K562 (cell line): Measurements from ENCODE around the gene FBXO36. TPM values are rescaled to one million over a fixed set of nuclear protein-coding genes. Genes with fewer than 3 reads are reported as not detected.

Source experiments
- ATAC-seq: fragments of 200-7000 bp; cut with Tn5 transposase; 3 replicates; pipeline ENCODE4 v1.9.1; 2020; ENCODE audit warnings: moderate library complexity
- BruUV-seq: library from RNA; stranded (reverse); fragments of 400-500 nt; replicated peaks from 2 replicates; lab custom pipeline; 2021; lab: Mats Ljungman, UMichigan
- CTCF ChIA-PET: fragments of 300-600 bp; formaldehyde crosslinking; extraction: SDS; loops from one replicate; lab custom pipeline; 2021; ENCODE audit warnings: low intra/inter-chr PET ratio; lab: Yijun Ruan, JAX
- POLR2A ChIA-PET: fragments of 300-600, 350-650 bp; sonication (Branson Sonifier 250); formaldehyde crosslinking; extraction: SDS; loops from one replicate; lab custom pipeline; 2021; ENCODE audit warnings: antibody characterized with exemption, inconsistent platforms; lab: Yijun Ruan, JAX
- DNase-seq, 4 experiments: peaks; one replicate each; pipeline versions ENCODE4 v3.0.0 to v3.0.0-alpha.2; 2011 to 2018; ENCODE audit warnings: low spot score in 3 of 4, mixed read lengths in 3 of 4; ENCODE audit errors: extremely low read depth in 1 of 4
- FAIRE-seq: peaks from 2 replicates; lab custom pipeline; 2011; peaks lifted over from hg19 to GRCh38; lab: Jason Lieb, UNC
- H2AFZ ChIP-seq: 2 replicates; pipeline ENCODE4 v1.6.0; 2011; ENCODE audit warnings: low read depth, low read length, control low read depth, inconsistent platforms
- H3K27ac ChIP-seq: fragments of 200-600 bp; 3 replicates; pipeline ENCODE4 v1.8.0; 2011; ENCODE audit warnings: low read depth, mild to moderate bottlenecking, control low read depth, inconsistent platforms, low read length, moderate library complexity, mixed read lengths; ENCODE audit errors: extremely low read depth
- H3K27me3 ChIP-seq, 2 experiments: fragments of 300-600 bp in 1 of 2; 2 replicates in 1 of 2; 3 replicates in 1 of 2; pipeline versions ENCODE4 v1.6.0 to v1.8.0; 2011; ENCODE audit warnings: inconsistent platforms in 2 of 2, low read length in 2 of 2, mild to moderate bottlenecking in 1 of 2, mixed read lengths in 1 of 2, moderate library complexity in 1 of 2; ENCODE audit not compliant: control insufficient read depth in 2 of 2, insufficient read depth in 2 of 2
- H3K36me3 ChIP-seq: fragments of 300-600 bp; 3 replicates; pipeline ENCODE4 v1.8.0; 2011; ENCODE audit warnings: mild to moderate bottlenecking, low read length, inconsistent platforms; ENCODE audit not compliant: control insufficient read depth, insufficient read depth
- H3K4me1 ChIP-seq, 2 experiments: fragments of 200-600 bp in 1 of 2; replicated peaks in 1 of 2; 2 replicates in 1 of 2; 3 replicates in 1 of 2; pipeline versions ENCODE4 v1.5.1 to v1.8.0; 2011; ENCODE audit warnings: inconsistent platforms in 2 of 2, low read length in 2 of 2, mild to moderate bottlenecking in 1 of 2, mixed read lengths in 1 of 2, moderate library complexity in 1 of 2; ENCODE audit not compliant: control insufficient read depth in 2 of 2, insufficient read depth in 2 of 2
- H3K4me2 ChIP-seq: 2 replicates; pipeline ENCODE4 v1.6.1; 2011; ENCODE audit warnings: low read length, control low read depth, inconsistent platforms, mixed read lengths; ENCODE audit not compliant: insufficient read depth
- H3K4me3 ChIP-seq: fragments of 200-600 bp; sonication (generic), shearing (Covaris generic); 2 replicates; pipeline ENCODE4 v1.5.1; 2016; ENCODE audit warnings: control low read depth, inconsistent platforms
- H3K79me2 ChIP-seq: fragments of 200-600 bp; 3 replicates; pipeline ENCODE4 v1.8.0; 2011; ENCODE audit warnings: low read length, inconsistent platforms; ENCODE audit not compliant: control insufficient read depth, insufficient read depth
- H3K9ac ChIP-seq, 2 experiments: 2 replicates each; pipeline versions ENCODE4 v1.6.0 to v1.6.1; 2011; ENCODE audit warnings: low read depth in 2 of 2, low read length in 2 of 2, control low read depth in 1 of 2, inconsistent platforms in 1 of 2, mild to moderate bottlenecking in 1 of 2, mixed read lengths in 1 of 2; ENCODE audit not compliant: insufficient read depth in 1 of 2
- H3K9me1 ChIP-seq: one replicate; pipeline ENCODE4 v1.6.0; 2011; ENCODE audit warnings: inconsistent platforms, mild to moderate bottlenecking, low read length, moderate library complexity; ENCODE audit not compliant: control insufficient read depth, insufficient read depth
- H3K9me3 ChIP-seq: replicated peaks from 2 replicates; pipeline ENCODE4 v1.5.1; 2011; ENCODE audit warnings: low read depth, low read length, inconsistent platforms; ENCODE audit not compliant: control insufficient read depth, insufficient read depth
- H4K20me1 ChIP-seq: replicated peaks from 2 replicates; pipeline ENCODE4 v1.6.1; 2011; ENCODE audit warnings: low read length, inconsistent platforms, mixed read lengths; ENCODE audit not compliant: control insufficient read depth, insufficient read depth
- ARID1B ChIP-seq: fragments of 450-650 bp; IDR thresholded peaks from 2 replicates; pipeline ENCODE4 v1.6.1; 2016; ENCODE audit warnings: antibody characterized with exemption, mild to moderate bottlenecking, inconsistent platforms
- ASH1L ChIP-seq: fragments of 450-650 bp; IDR thresholded peaks from 2 replicates; pipeline ENCODE4 v1.6.1; 2018; ENCODE audit warnings: borderline replicate concordance, mild to moderate bottlenecking, low read depth; ENCODE audit not compliant: partially characterized antibody
- IFI16 ChIP-seq: fragments of 250-450 bp; sonication (Bioruptor Pico); IDR thresholded peaks from 2 replicates; pipeline ENCODE4 v2.1.2; 2022; ENCODE audit warnings: mild to moderate bottlenecking, inconsistent platforms
- KHSRP ChIP-seq: fragments of 450-650 bp; IDR thresholded peaks from 2 replicates; pipeline ENCODE4 v1.6.1; 2017
- MBD1 ChIP-seq: fragments of 250-450 bp; sonication (Bioruptor Pico); IDR thresholded peaks from 2 replicates; pipeline ENCODE4 v1.8.0; 2022; ENCODE audit warnings: inconsistent platforms
- MTA2 ChIP-seq: fragments of 450-650 bp; IDR thresholded peaks from 2 replicates; pipeline ENCODE4 v1.6.1; 2016; ENCODE audit warnings: low read depth
- PML ChIP-seq: IDR thresholded peaks from 2 replicates; pipeline ENCODE4 v1.6.1; 2012; ENCODE audit warnings: low read length, inconsistent platforms
- SMARCA4 ChIP-seq: fragments of 450-650 bp; IDR thresholded peaks from 2 replicates; pipeline ENCODE4 v1.6.1; 2016
- TBL1XR1 ChIP-seq, 2 experiments: IDR thresholded peaks; 2 replicates each; pipeline ENCODE4 v1.6.1; 2012; ENCODE audit warnings: improper control_type of control experiment in 2 of 2, low read length in 2 of 2, mild to moderate bottlenecking in 1 of 2
- TSC22D4 ChIP-seq: fragments of 450-650 bp; IDR thresholded peaks from 2 replicates; pipeline ENCODE4 v1.6.1; 2016; ENCODE audit warnings: missing genetic modification characterization, missing biosample characterization, control low read depth
- ZNF431 ChIP-seq: sonication (generic); formaldehyde crosslinking; IDR thresholded peaks from 2 replicates; pipeline ENCODE4 v1.8.0; 2022; ENCODE audit warnings: mild to moderate bottlenecking, missing genetic modification reagents
- ZNF766 ChIP-seq: fragments of 200-800 bp; sonication (Bioruptor generic); conservative IDR thresholded peaks from 2 replicates; pipeline ENCODE4 v1.6.1; 2016; ENCODE audit warnings: missing genetic modification characterization, missing compliant biosample characterization
- WGBS: fragments of 100-300 bp; shearing (Covaris generic); methylation state at CpG from one replicate; pipeline ENCODE4 v1.1.6; 2016; ENCODE audit warnings: low coverage, mixed read lengths; ENCODE audit not compliant: insufficient coverage; ENCODE audit errors: missing lambda C conversion rate; 5-methylcytosine and 5-hydroxymethylcytosine counted together
- in situ Hi-C: fragments of 300-500 bp; cut with MboI; formaldehyde crosslinking; loops from 4 replicates; pipeline ENCODE4 v1.15.0; 2018; ENCODE audit warnings: inconsistent platforms, mixed read lengths
- intact Hi-C: fragments of 100-400 bp; cut with micrococcal nuclease; formaldehyde crosslinking; loops from 2 replicates; pipeline ENCODE4 v1.14.2; 2022
- polyA plus RNA-seq, 8 experiments: library from polyadenylated mRNA; depleted of rRNA in 4 of 8; stranded (reverse) in 5 of 8; unstranded in 3 of 8; fragments of >200 nt; fragmentation: Nextera tagmentation in 2 of 8; fragmentation: Illumina TruSeq in 1 of 8; extraction: Ambion mirVana in 2 of 8; extraction: Trizol in 1 of 8; gene quantifications; 2 replicates each; pipeline versions ENCODE4 v1.2.1 to v1.2.3, GENCODE V29; 2011 to 2014; ENCODE audit warnings: inconsistent platforms in 1 of 8, missing spikeins in 1 of 8
- total RNA-seq, 7 experiments: library from RNA; depleted of rRNA in 6 of 7; stranded (reverse); fragments of >200 nt in 6 of 7; fragmentation: Illumina TruSeq in 2 of 7; extraction: Trizol in 2 of 7; gene quantifications; 2 replicates each; pipeline versions ENCODE4 v1.2.1 to v1.2.3, GENCODE V29; 2011 to 2021; ENCODE audit warnings: low replicate concordance in 1 of 7
- TF ChIP-seq, protein P1 (sequence below): fragments of 450-650 bp; IDR thresholded peaks from 2 replicates; pipeline ENCODE4 v1.6.1; 2017; ENCODE audit warnings: antibody characterized with exemption, mild to moderate bottlenecking

FBXO36 gene
- total and polyA plus RNA-seq, 9 of the 15 experiments (the other 6 are each of a cell fraction or from before 2014, with no cell fraction given): 0.40 to 0.91 (median 0.58) TPM

DNA sequence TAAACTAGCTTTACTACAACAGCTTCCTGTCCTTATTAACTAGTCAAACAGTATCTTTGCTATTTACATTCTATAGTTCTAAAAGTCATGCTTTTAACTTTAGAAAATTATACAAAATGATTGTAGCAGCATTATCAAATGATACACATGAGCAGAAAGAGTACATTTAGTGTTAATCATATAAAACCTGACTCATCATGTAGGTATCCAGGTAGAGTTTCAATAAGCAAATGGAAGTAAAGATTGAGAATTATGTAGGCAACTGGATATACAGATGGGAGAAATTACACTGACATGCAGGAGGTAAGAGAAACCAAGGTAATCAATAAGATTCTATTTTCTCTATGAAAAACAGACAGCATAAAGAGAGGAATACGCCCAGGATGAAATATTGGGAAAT lies 34.3 kb upstream of the FBXO36 start:
- Histone ChIP-seq H3K27ac (no peak overlapping the region), H3K27me3 (no peaks in the 10 kb centered on the region), H3K36me3 (peaks cover 5% of the 10 kb centered on the region; the same call in 1 of the 3 replicates), H3K9me1 (no peaks in the 10 kb centered on the region), H3K79me2 (peaks cover 76% of the 10 kb centered on the region), H4K20me1 (no peaks in the 10 kb centered on the region), H3K4me1 (no peaks in the 10 kb centered on the region; a peak in 1 of 5 replicates), H3K4me3 (no peak overlapping the region), H3K9ac (no peak overlapping the region), H3K9me3 (no peaks in the 10 kb centered on the region), H2AFZ (no peak overlapping the region), H3K4me2 (no peak overlapping the region)
- no TSS peak for BruUV-seq
- WGBS: 93% methylated on average over 1 of the region's 1 CpG
- intact Hi-C loops: no loop called here
- DNase-seq (no peak), ATAC-seq (no peak), FAIRE-seq (no peak)
- TF ChIP-seq ARID1B: no peak
- no peak for TF ChIP-seq TSC22D4 (tag)
- TF ChIP-seq PML: no peak
- no peak for TF ChIP-seq SMARCA4
- TF ChIP-seq ZNF766 (CRISPR knock-in tag): no peak
- no peak for TF ChIP-seq ASH1L
- no peak for TF ChIP-seq MBD1 (CRISPR knock-in tag)
- no peak for TF ChIP-seq IFI16 (CRISPR knock-in tag)
- TF ChIP-seq TBL1XR1 (IDR thresholded peaks at IDR 0.05; ENCODE audit: low read length in 2 of 2): no peak
- no peak for TF ChIP-seq KHSRP
- no peak for TF ChIP-seq ZNF431 (CRISPR knock-in tag)
- TF ChIP-seq, protein P1, sequence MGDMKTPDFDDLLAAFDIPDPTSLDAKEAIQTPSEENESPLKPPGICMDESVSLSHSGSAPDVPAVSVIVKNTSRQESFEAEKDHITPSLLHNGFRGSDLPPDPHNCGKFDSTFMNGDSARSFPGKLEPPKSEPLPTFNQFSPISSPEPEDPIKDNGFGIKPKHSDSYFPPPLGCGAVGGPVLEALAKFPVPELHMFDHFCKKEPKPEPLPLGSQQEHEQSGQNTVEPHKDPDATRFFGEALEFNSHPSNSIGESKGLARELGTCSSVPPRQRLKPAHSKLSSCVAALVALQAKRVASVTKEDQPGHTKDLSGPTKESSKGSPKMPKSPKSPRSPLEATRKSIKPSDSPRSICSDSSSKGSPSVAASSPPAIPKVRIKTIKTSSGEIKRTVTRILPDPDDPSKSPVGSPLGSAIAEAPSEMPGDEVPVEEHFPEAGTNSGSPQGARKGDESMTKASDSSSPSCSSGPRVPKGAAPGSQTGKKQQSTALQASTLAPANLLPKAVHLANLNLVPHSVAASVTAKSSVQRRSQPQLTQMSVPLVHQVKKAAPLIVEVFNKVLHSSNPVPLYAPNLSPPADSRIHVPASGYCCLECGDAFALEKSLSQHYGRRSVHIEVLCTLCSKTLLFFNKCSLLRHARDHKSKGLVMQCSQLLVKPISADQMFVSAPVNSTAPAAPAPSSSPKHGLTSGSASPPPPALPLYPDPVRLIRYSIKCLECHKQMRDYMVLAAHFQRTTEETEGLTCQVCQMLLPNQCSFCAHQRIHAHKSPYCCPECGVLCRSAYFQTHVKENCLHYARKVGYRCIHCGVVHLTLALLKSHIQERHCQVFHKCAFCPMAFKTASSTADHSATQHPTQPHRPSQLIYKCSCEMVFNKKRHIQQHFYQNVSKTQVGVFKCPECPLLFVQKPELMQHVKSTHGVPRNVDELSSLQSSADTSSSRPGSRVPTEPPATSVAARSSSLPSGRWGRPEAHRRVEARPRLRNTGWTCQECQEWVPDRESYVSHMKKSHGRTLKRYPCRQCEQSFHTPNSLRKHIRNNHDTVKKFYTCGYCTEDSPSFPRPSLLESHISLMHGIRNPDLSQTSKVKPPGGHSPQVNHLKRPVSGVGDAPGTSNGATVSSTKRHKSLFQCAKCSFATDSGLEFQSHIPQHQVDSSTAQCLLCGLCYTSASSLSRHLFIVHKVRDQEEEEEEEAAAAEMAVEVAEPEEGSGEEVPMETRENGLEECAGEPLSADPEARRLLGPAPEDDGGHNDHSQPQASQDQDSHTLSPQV: no peak
- no peak for TF ChIP-seq MTA2
- ChIA-PET CTCF (no interaction called here), POLR2A (no interaction called here)
- in situ Hi-C loops: no loop called here
